ENCODE data around the gene TNNI3. TPM values are rescaled to one million over a fixed set of nuclear protein-coding genes. Genes with fewer than 3 reads are reported as not detected.

The TNNI3 gene
- total and polyA plus RNA-seq, 10 of the 15 experiments (the other 5 are each of a cell fraction or from before 2014, with no cell fraction given), result not detected

DNA sequence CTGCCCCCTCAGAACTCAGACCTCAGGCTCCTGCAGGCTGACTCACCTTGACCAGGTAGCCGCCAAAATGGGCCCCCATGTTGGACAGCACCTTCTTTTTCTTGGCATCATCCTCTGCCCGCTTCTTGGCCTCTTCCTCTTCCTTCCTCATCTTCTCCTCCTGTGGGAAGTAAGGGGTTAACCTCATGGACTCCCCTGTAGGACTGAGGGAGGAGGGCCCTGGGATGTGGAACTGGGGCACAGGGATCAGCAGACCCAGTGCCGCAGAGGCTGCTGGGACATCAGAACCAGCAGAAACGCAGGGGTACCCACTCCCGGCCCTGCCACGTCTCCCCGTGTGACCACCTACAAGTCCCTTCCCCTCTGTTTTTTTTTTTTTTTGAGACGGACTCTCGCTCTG lies 19.6 kb downstream of the TNNI3 start:
- no peaks in the 10 kb centered on the region for H3K79me2 ChIP-seq (ENCODE audit: control insufficient read depth, insufficient read depth, low read length)
- TF ChIP-seq DPF2 (IDR thresholded peaks at IDR 0.05) (no peak), HDGF (IDR thresholded peaks at IDR 0.05) (no peak)
- 52% methylated on average over 7 of the region's 9 CpGs for WGBS (ENCODE audit: insufficient coverage, insufficient replicate concordance, low lambda C conversion rate, missing lambda C conversion rate)
- ATAC-seq, result no peak
- no TSS peak for BruUV-seq (replicated peaks)
- RAD21 ChIA-PET (ENCODE audit: unreplicated experiment), result no interaction called here
- in situ Hi-C loops (cut with MboI) (no loop called here), intact Hi-C loops (cut with micrococcal nuclease; ENCODE audit: unreplicated experiment) (no loop called here)
- H3K4me2 ChIP-seq (ENCODE audit: control insufficient read depth, insufficient read depth), result no peak overlapping the region
- no peak overlapping the region for H3K4me3 ChIP-seq
- no peak for FAIRE-seq
- no peaks in the 10 kb centered on the region for H4K20me1 ChIP-seq (ENCODE audit: control insufficient read depth, insufficient read depth)
- POLR2A ChIA-PET, result no interaction called here
- no peaks in the 10 kb centered on the region for H3K27me3 ChIP-seq (replicated peaks in 1 of 2; ENCODE audit: control insufficient read depth in 2 of 2, insufficient read depth in 2 of 2, low read length in 1 of 2)
- SMC1A ChIA-PET (ENCODE audit: uncharacterized antibody, unreplicated experiment), result no interaction called here
- peaks cover 13% of the 10 kb centered on the region for H3K4me1 ChIP-seq (ENCODE audit: control insufficient read depth, insufficient read depth, low read length)
- no peaks in the 10 kb centered on the region for H3K36me3 ChIP-seq (ENCODE audit: control insufficient read depth in 2 of 2, insufficient read depth in 2 of 2, low read length in 1 of 2)
- DNase-seq (ENCODE audit: low read depth, low spot score), result no peak
- H3K9ac ChIP-seq (ENCODE audit: control insufficient read depth, insufficient read depth, low read length), result no peak overlapping the region
- H3K9me3 ChIP-seq (replicated peaks; ENCODE audit: control insufficient read depth, insufficient read depth, low read length), result no peaks in the 10 kb centered on the region
- H3K27ac ChIP-seq (ENCODE audit: control insufficient read depth, insufficient read depth), result no peak overlapping the region
- no peak overlapping the region for H2AFZ ChIP-seq (ENCODE audit: control insufficient read depth, low read depth, low read length)
- CTCF ChIA-PET, result no interaction called here

DNA sequence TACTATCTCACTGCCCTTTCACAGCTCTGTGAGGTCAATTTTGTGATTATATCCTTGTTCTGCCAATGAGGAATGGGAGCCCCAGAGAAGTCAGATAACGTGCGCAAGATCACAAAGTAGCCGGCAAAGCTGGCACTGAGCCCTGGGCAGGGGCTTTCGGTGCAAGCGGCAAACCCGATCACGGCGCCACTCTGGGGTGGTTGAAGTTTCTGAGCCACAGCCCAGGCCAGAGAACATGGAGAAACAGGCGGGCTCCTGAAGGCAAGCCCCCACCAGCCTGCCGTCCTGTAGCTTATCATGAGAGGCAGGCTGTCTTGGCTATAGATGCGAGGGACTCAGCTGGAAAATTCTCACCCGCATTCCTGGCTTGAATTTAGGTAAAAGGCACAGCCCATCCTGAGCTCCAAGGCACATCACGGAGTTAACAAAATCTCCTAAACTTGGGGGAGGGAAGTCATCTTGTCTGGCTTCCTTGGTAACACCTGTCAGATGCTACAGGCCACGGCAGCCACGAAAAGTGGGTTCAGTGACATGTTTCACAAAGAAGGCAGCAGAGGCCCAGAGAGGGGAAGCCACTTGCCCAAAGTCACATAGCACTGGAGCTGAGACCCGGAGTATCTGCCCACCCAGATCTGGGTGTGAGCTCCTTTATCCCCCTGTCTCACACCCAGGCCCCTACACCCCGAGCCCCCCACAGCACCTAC lies 21.0 kb downstream of the TNNI3 start:
- H4K20me1 ChIP-seq (ENCODE audit: control insufficient read depth, insufficient read depth), result no peaks in the 10 kb centered on the region
- no peaks in the 10 kb centered on the region for H3K9me3 ChIP-seq (replicated peaks; ENCODE audit: control insufficient read depth, insufficient read depth, low read length)
- peaks cover 13% of the 10 kb centered on the region for H3K4me1 ChIP-seq (ENCODE audit: control insufficient read depth, insufficient read depth, low read length)
- intact Hi-C loops (cut with micrococcal nuclease; ENCODE audit: unreplicated experiment), result no loop called here
- H3K27ac ChIP-seq (ENCODE audit: control insufficient read depth, insufficient read depth), result no peak overlapping the region
- H3K9ac ChIP-seq (ENCODE audit: control insufficient read depth, insufficient read depth, low read length), result no peak overlapping the region
- no TSS peak for BruUV-seq (replicated peaks)
- no peak overlapping the region for H3K4me2 ChIP-seq (ENCODE audit: control insufficient read depth, insufficient read depth)
- H3K27me3 ChIP-seq (replicated peaks in 1 of 2; ENCODE audit: control insufficient read depth in 2 of 2, insufficient read depth in 2 of 2, low read length in 1 of 2), result no peaks in the 10 kb centered on the region
- 75% methylated on average over 16 of the region's 17 CpGs for WGBS (ENCODE audit: insufficient coverage, insufficient replicate concordance, low lambda C conversion rate, missing lambda C conversion rate)
- ChIA-PET SMC1A (ENCODE audit: uncharacterized antibody, unreplicated experiment) (interaction anchor here (0.9 to 1.4 kb wide), 2 partner anchors 15 to 651 kb away, joined by 3 to 5 read pairs; no protein-coding TSS in a partner anchor), CTCF (interaction anchor here (0.7 to 2.6 kb wide), 6 partner anchors 10 to 657 kb away, joined by 3 to 11 read pairs (median 3); no protein-coding TSS in a partner anchor), RAD21 (ENCODE audit: unreplicated experiment) (no interaction called here), POLR2A (no interaction called here)
- in situ Hi-C loops (cut with MboI), result no loop called here
- H3K4me3 ChIP-seq, result no peak overlapping the region
- H2AFZ ChIP-seq (ENCODE audit: control insufficient read depth, low read depth, low read length), result no peak overlapping the region
- DNase-seq (ENCODE audit: low read depth, low spot score) (no peak), ATAC-seq (no peak), FAIRE-seq (no peak)
- no peaks in the 10 kb centered on the region for H3K36me3 ChIP-seq (ENCODE audit: control insufficient read depth in 2 of 2, insufficient read depth in 2 of 2, low read length in 1 of 2)
- H3K79me2 ChIP-seq (ENCODE audit: control insufficient read depth, insufficient read depth, low read length), result no peaks in the 10 kb centered on the region
- TF ChIP-seq ZNF274 (IDR thresholded peaks at IDR 0.05; ENCODE audit: insufficient read depth, insufficient read length), result no peak

Measured in GM12878 (cell line).